ENCODE results near the gene ENO2.
A peak's percentile ranks its signal among the peaks of the same experiment; 100 is the strongest.

DNA sequence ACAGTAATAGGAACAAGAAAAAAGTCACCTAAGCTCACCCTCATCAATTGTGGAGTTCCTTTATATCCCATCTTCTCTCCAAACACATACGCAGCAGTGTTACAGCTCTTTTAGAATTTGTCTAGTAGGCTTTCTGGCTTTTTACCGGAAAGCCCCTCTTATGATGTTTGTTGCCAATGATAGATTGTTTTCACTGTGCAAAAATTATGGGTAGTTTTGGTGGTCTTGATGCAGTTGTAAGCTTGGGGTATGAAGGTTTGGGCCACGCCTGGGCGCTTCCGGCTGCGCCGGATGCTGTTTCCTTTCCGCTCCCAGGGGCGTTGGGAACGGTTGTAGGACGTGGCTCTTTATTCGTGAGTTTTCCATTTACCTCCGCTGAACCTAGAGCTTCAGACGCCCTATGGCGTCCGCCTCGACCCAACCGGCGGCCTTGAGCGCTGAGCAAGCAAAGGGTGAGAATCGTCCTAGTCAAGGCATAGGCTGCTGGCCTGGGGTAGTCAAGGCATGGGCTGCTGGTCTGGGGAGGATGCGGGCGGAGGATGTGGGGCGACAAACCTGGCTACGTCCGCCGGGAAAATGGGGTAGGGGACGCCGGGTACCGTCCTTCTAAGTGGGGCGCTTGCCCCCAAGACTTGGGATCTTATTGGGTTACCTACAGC lies 29.5 kb downstream of the ENO2 start, which contains the start of the genes C12orf57 and RNU7-1:
- TF ChIP-seq, protein P1, sequence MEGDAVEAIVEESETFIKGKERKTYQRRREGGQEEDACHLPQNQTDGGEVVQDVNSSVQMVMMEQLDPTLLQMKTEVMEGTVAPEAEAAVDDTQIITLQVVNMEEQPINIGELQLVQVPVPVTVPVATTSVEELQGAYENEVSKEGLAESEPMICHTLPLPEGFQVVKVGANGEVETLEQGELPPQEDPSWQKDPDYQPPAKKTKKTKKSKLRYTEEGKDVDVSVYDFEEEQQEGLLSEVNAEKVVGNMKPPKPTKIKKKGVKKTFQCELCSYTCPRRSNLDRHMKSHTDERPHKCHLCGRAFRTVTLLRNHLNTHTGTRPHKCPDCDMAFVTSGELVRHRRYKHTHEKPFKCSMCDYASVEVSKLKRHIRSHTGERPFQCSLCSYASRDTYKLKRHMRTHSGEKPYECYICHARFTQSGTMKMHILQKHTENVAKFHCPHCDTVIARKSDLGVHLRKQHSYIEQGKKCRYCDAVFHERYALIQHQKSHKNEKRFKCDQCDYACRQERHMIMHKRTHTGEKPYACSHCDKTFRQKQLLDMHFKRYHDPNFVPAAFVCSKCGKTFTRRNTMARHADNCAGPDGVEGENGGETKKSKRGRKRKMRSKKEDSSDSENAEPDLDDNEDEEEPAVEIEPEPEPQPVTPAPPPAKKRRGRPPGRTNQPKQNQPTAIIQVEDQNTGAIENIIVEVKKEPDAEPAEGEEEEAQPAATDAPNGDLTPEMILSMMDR (IDR thresholded peaks at IDR 0.05), result peak in 1 of 6 experiments; percentile 7
- peak in 3 of 4 donors; percentile 22 to 96 (median 81) for TF ChIP-seq POLR2A (IDR thresholded peaks at IDR 0.05)

Data from esophagus squamous epithelium (tissue), 4 donors.